ENCODE measurements around the gene NKX6-1. TPM values are rescaled to one million over a fixed set of nuclear protein-coding genes. Genes with fewer than 3 reads are reported as not detected.

The NKX6-1 gene
- total RNA-seq, 2 donors from 2014 or later, result 1.2 TPM; not detected in 1

DNA sequence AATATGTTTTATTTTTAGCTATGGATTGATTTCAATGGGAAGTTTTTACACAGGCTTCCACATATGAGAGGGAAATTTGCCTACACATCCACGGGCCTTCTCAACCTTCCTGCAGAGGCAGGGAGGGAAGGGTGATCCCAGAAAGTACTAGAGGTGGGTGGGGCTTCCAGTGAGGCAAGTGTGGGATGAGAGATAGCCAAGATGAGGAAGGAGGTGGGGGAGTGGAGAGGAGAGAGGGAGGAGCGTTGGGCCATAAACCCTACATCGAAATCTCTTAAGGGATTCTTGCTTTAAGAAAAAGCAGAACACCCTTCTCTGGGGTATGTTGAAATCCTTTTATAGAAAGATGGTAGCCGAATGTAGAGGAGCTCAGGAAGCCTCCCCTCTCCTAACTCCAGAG is 19.0 kb downstream of the NKX6-1 start:
- Histone ChIP-seq H3K4me3 (no peak overlapping the region), H3K36me3 (no peaks in the 10 kb centered on the region), H3K27me3 (replicated peaks; ENCODE audit: insufficient read depth) (peaks cover 16% of the 10 kb centered on the region), H3K4me1 (ENCODE audit: control insufficient read depth in 1 of 2, low read depth in 2 of 2) (peaks cover 0 to 12% of the 10 kb centered on the region in 2 donors), H3K27ac (no peak overlapping the region), H3K9me3 (no peaks in the 10 kb centered on the region)
- no peak for DNase-seq (ENCODE audit: low spot score)
- no peak for ATAC-seq (ENCODE audit: insufficient number of reproducible peaks, low FRiP score, low read depth)
- TF ChIP-seq, protein P1, sequence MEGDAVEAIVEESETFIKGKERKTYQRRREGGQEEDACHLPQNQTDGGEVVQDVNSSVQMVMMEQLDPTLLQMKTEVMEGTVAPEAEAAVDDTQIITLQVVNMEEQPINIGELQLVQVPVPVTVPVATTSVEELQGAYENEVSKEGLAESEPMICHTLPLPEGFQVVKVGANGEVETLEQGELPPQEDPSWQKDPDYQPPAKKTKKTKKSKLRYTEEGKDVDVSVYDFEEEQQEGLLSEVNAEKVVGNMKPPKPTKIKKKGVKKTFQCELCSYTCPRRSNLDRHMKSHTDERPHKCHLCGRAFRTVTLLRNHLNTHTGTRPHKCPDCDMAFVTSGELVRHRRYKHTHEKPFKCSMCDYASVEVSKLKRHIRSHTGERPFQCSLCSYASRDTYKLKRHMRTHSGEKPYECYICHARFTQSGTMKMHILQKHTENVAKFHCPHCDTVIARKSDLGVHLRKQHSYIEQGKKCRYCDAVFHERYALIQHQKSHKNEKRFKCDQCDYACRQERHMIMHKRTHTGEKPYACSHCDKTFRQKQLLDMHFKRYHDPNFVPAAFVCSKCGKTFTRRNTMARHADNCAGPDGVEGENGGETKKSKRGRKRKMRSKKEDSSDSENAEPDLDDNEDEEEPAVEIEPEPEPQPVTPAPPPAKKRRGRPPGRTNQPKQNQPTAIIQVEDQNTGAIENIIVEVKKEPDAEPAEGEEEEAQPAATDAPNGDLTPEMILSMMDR (IDR thresholded peaks at IDR 0.05), result no peak

DNA sequence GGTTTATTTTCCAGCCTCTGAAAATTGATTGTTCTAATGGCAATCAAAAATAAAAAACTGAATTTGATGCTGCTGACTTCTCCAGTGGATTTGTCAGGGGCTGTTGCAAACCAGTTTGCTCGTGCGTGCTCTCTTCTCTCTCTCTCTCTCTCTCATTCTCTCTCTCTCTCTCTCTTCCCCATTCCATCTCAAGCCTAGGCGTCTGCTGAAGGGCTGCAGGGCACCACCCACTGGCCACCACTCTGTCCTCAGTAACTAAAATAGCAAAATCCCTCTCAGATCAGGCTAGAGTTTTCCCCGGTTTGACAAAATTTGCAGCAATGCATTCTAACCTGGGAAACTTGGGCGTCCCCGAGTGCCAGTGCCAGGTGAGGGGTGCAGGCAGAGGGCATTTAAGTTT is 19.4 kb downstream of the NKX6-1 start:
- DNase-seq (ENCODE audit: low spot score) (no peak), ATAC-seq (ENCODE audit: insufficient number of reproducible peaks, low FRiP score, low read depth) (no peak)
- H3K4me3 ChIP-seq, result no peak overlapping the region
- peaks cover 0 to 12% of the 10 kb centered on the region in 2 donors for H3K4me1 ChIP-seq (ENCODE audit: control insufficient read depth in 1 of 2, low read depth in 2 of 2)
- H3K27ac ChIP-seq, result no peak overlapping the region
- peaks cover 16% of the 10 kb centered on the region for H3K27me3 ChIP-seq (replicated peaks; ENCODE audit: insufficient read depth)
- no peaks in the 10 kb centered on the region for H3K36me3 ChIP-seq
- H3K9me3 ChIP-seq, result no peaks in the 10 kb centered on the region
- TF ChIP-seq, protein P1 (IDR thresholded peaks at IDR 0.05), result no peak

DNA sequence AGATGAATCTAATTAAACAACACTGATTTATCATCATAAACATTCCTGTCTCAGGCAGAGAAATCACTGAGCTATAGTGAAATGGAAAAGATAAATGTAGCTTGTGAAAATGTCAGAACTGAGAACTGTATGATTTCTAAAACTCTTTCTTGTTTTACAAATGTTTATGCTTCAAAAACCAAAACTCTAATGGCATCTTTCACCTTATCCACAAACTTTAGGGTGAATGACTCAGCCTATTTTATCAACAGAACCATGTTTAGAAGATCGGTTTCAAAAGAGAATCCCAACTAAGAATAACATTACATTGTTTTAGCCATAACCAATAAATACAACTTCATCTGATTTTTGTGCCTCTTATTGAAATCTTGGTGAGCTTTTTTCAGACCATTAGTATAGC is 21.4 kb downstream of the NKX6-1 start:
- Histone ChIP-seq H3K27ac (no peak overlapping the region), H3K27me3 (replicated peaks; ENCODE audit: insufficient read depth) (peaks cover 5% of the 10 kb centered on the region), H3K4me1 (ENCODE audit: control insufficient read depth in 1 of 2, low read depth in 2 of 2) (peaks cover 0 to 4% of the 10 kb centered on the region in 2 donors), H3K9me3 (no peaks in the 10 kb centered on the region), H3K4me3 (no peak overlapping the region), H3K36me3 (no peaks in the 10 kb centered on the region)
- DNase-seq (ENCODE audit: low spot score) (no peak), ATAC-seq (ENCODE audit: insufficient number of reproducible peaks, low FRiP score, low read depth) (no peak)
- TF ChIP-seq, protein P1 (IDR thresholded peaks at IDR 0.05), result no peak

DNA sequence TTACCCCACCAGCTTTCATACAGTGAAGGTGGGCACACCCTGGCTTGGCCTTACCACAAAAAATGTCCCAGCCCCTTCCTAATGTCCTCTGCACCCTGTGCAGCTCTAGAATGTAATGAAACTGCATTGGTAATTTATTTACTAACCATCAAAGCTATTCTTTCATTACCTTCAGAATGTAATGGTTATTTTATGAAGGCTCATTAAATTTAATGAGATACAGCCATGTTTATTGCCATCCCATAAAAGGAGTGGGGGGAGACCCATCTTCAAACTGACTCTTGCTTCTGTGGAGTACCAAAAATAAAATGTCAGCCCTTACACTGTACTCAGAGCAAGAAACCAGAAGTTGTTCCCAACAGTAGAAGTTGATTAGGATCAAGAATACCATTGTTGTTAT is 25.0 kb downstream of the NKX6-1 start:
- TF ChIP-seq, protein P1 (IDR thresholded peaks at IDR 0.05), result no peak
- no peaks in the 10 kb centered on the region for H3K27me3 ChIP-seq (replicated peaks; ENCODE audit: insufficient read depth)
- H3K9me3 ChIP-seq, result no peaks in the 10 kb centered on the region
- no peaks in the 10 kb centered on the region for H3K36me3 ChIP-seq
- H3K27ac ChIP-seq, result no peak overlapping the region
- H3K4me1 ChIP-seq (ENCODE audit: control insufficient read depth in 1 of 2, low read depth in 2 of 2), result no peaks in the 10 kb centered on the region
- H3K4me3 ChIP-seq, result no peak overlapping the region
- DNase-seq (ENCODE audit: low spot score), result no peak
- no peak for ATAC-seq (ENCODE audit: insufficient number of reproducible peaks, low FRiP score, low read depth)

DNA sequence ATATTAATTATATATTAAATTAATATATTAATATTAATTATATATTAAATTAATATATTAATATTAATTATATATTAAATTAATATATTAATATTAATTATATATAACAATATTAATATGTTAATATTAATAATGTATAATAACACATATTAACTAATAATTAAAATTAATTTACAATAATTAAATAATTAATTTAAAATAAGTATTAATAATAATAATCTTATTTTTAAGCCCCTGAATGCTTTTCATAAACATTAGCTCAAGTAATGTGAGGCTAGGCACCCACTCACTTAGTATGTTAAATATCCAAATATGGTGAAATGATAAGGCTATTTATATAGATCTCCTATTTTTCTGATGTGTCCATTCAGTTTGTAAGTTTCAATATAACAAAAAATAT is 26.9 kb downstream of the NKX6-1 start:
- TF ChIP-seq, protein P1 (IDR thresholded peaks at IDR 0.05), result no peak
- ATAC-seq (ENCODE audit: insufficient number of reproducible peaks, low FRiP score, low read depth) (no peak), DNase-seq (ENCODE audit: low spot score) (no peak)
- no peaks in the 10 kb centered on the region for H3K36me3 ChIP-seq
- H3K27me3 ChIP-seq (replicated peaks; ENCODE audit: insufficient read depth), result no peaks in the 10 kb centered on the region
- no peak overlapping the region for H3K4me3 ChIP-seq
- H3K4me1 ChIP-seq (ENCODE audit: control insufficient read depth in 1 of 2, low read depth in 2 of 2), result no peaks in the 10 kb centered on the region
- H3K27ac ChIP-seq, result no peak overlapping the region
- no peaks in the 10 kb centered on the region for H3K9me3 ChIP-seq
